PC-9 (cell line): Measurements from ENCODE around the gene DRG2.

Source experiments
- EZH2 ChIP-seq: fragments of 200-600 bp; sonication (generic); IDR thresholded peaks from 2 replicates; pipeline ENCODE4 v1.8.0; 2017; ENCODE audit warnings: antibody characterized with exemption, low read depth
- TF ChIP-seq, protein P1 (sequence below): fragments of 200-600 bp; sonication (generic); conservative IDR thresholded peaks from 2 replicates; pipeline ENCODE4 v1.6.1; 2017; ENCODE audit warnings: mixed run types, antibody characterized with exemption, mild to moderate bottlenecking, moderate library complexity

DNA sequence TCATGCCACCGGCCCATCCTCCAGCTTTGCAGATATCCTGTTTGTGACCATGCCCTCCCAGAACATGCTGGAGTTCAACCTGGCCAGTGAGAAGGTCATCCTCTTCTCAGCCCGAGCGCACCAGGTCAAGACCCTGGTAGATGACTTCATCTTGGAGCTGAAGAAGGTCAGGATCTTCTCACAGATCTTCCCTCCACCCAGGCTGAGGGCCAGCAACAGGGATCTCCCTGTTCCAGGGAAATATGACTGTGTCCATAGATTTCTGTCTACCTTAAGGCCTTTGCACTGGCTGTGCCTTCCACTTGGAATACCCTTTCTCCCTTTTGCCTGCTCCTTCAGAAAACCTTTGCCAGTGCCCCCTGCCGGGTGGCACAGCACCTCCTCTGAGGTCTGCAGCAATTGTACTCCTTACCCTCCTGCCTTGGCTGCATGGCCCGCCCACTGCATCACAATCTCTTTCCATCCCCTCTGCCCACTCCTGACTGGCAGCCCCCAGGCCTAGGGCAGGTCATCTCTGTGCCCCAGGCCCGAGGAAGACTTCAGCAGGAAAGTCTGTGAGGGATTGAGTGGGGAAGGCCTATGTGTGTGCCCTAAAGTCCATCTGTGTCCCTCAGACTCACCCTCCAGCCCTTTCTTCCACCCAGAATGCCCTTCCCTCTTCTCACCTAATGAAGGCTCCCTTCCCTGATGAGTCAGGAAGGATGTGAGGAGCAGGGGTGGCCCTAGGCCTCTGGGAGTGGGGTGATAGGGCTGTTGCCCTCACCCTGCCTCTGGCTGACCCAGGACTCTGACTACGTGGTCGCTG is 68.6 kb downstream of the DRG2 start:
- TF ChIP-seq, protein P1, sequence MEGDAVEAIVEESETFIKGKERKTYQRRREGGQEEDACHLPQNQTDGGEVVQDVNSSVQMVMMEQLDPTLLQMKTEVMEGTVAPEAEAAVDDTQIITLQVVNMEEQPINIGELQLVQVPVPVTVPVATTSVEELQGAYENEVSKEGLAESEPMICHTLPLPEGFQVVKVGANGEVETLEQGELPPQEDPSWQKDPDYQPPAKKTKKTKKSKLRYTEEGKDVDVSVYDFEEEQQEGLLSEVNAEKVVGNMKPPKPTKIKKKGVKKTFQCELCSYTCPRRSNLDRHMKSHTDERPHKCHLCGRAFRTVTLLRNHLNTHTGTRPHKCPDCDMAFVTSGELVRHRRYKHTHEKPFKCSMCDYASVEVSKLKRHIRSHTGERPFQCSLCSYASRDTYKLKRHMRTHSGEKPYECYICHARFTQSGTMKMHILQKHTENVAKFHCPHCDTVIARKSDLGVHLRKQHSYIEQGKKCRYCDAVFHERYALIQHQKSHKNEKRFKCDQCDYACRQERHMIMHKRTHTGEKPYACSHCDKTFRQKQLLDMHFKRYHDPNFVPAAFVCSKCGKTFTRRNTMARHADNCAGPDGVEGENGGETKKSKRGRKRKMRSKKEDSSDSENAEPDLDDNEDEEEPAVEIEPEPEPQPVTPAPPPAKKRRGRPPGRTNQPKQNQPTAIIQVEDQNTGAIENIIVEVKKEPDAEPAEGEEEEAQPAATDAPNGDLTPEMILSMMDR = no peak; the same call in 1 of the 2 replicates
- no peak for TF ChIP-seq EZH2
